ENCODE measurements around the gene SLC38A8.

DNA sequence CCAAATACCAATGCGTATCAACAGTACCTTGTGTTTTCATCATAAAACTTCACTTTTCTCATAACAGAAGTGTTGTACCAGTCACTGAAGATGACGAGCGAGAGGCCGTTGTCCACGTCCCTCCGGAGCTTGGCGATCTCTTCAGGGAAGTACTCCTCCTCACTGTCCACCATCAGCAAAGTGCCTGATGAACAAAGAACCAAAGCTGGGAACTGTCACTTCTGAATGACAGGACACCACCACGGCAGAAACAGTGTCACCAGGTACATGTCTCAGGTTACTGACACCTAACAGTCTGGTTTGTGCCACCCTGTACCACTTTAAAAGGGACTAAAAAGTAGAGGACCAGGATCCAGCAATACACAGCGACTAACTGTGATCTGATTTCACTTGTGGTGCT is 25.0 kb upstream of the SLC38A8 start:
- TF ChIP-seq, protein P1, sequence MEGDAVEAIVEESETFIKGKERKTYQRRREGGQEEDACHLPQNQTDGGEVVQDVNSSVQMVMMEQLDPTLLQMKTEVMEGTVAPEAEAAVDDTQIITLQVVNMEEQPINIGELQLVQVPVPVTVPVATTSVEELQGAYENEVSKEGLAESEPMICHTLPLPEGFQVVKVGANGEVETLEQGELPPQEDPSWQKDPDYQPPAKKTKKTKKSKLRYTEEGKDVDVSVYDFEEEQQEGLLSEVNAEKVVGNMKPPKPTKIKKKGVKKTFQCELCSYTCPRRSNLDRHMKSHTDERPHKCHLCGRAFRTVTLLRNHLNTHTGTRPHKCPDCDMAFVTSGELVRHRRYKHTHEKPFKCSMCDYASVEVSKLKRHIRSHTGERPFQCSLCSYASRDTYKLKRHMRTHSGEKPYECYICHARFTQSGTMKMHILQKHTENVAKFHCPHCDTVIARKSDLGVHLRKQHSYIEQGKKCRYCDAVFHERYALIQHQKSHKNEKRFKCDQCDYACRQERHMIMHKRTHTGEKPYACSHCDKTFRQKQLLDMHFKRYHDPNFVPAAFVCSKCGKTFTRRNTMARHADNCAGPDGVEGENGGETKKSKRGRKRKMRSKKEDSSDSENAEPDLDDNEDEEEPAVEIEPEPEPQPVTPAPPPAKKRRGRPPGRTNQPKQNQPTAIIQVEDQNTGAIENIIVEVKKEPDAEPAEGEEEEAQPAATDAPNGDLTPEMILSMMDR (IDR thresholded peaks at IDR 0.05; ENCODE audit: low read depth, low read length, poor library complexity, severe bottlenecking) = no peak
- TF ChIP-seq EZH2phosphoT487 (IDR thresholded peaks at IDR 0.05; ENCODE audit: borderline replicate concordance, low read length) = no peak

All from DOHH2 (cell line).